ENCODE measurements around the gene POLR3G. TPM values are rescaled to one million over a fixed set of nuclear protein-coding genes. Genes with fewer than 3 reads are reported as not detected.

Gene POLR3G
- total RNA-seq, 1 experiment from 2014 or later: 73.6 TPM

DNA sequence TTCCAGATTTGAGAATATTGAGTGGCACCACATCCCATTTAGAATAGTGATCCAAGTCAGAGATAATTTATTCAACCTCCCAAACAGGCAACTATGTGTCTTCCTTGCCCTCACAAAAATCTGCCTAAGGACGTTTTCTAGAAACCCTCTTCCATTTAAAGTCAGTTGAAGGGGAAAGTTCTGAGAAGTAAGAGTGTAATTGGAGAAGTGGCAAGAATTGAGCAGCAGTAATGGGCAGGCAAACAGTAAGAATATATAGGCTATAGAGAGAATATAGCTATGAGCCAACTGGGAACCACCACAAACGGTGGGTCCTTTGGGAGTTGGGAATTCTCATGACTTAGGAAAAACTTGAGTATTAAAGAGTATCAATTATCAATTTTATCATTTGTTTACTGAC is 34.0 kb upstream of the POLR3G start:
- H4K91ac ChIP-seq (ENCODE audit: insufficient read length, low read depth, low read length): no peak overlapping the region
- H3K4me2 ChIP-seq (ENCODE audit: insufficient read depth, insufficient read length, low read length): no peak overlapping the region
- H4K5ac ChIP-seq (ENCODE audit: insufficient read length, low read depth, low read length): no peak overlapping the region
- no peak overlapping the region for H2BK5ac ChIP-seq (ENCODE audit: insufficient read length, low read length)
- no peaks in the 10 kb centered on the region for H3K4me1 ChIP-seq (ENCODE audit: insufficient read depth, low read length)
- no peaks in the 10 kb centered on the region for H3K79me1 ChIP-seq (ENCODE audit: insufficient read depth, low read depth, low read length, poor library complexity, severe bottlenecking)
- H4K20me1 ChIP-seq (ENCODE audit: control insufficient read depth, insufficient read depth, insufficient read length): no peaks in the 10 kb centered on the region
- H3K23me2 ChIP-seq (ENCODE audit: insufficient read length, low read depth, low read length, poor library complexity, severe bottlenecking): no peaks in the 10 kb centered on the region
- no peak overlapping the region for H2BK15ac ChIP-seq (ENCODE audit: low read depth, low read length)
- no peak overlapping the region for H2BK20ac ChIP-seq (ENCODE audit: low read depth, low read length, poor library complexity, severe bottlenecking)
- DNase-seq: no peak
- no peak overlapping the region; a peak in 1 of 5 replicates for H3K4me3 Mint-ChIP-seq
- H3K27ac Mint-ChIP-seq: no peak overlapping the region
- H4K8ac ChIP-seq (replicated peaks; ENCODE audit: insufficient read length, low read depth, low read length): no peak overlapping the region
- no peak overlapping the region for H3K23ac ChIP-seq (ENCODE audit: insufficient read length, low read depth, low read length)
- no peak overlapping the region for H3T11ph ChIP-seq (ENCODE audit: low read length)
- H3K9me3 Mint-ChIP-seq: no peaks in the 10 kb centered on the region; a peak in 1 of 5 replicates
- H3K27ac ChIP-seq (ENCODE audit: insufficient read length, low read depth, low read length): no peak overlapping the region
- no peaks in the 10 kb centered on the region for H3K79me2 ChIP-seq (ENCODE audit: insufficient read depth, low read length)
- H3K14ac ChIP-seq (ENCODE audit: insufficient read depth, low read length): no peak overlapping the region
- H3K4me1 Mint-ChIP-seq: peaks cover 8 to 10% of the 10 kb centered on the region in 2 experiments
- no peaks in the 10 kb centered on the region; a peak in 1 of 7 replicates for H3K36me3 Mint-ChIP-seq (ENCODE audit: insufficient read depth in 1 of 3, low read depth in 3 of 3)
- no peak overlapping the region for H2BK12ac ChIP-seq (ENCODE audit: insufficient read length, low read depth, low read length)
- no CpG with 5 or more reads among the region's 2 CpGs for WGBS (ENCODE audit: extremely low coverage, insufficient read length, low lambda C conversion rate)
- H3K18ac ChIP-seq (ENCODE audit: insufficient read length, low read depth, low read length): no peak overlapping the region
- H2AFZ ChIP-seq (ENCODE audit: low read length): no peak overlapping the region
- H3K27me3 ChIP-seq (ENCODE audit: insufficient read depth, low read length): no peaks in the 10 kb centered on the region
- H3K9me3 ChIP-seq (ENCODE audit: control insufficient read depth, low read depth, low read length): no peaks in the 10 kb centered on the region
- H3K9ac ChIP-seq (ENCODE audit: extremely low read depth, insufficient read length, low read length): no peak overlapping the region
- H3K4ac ChIP-seq (ENCODE audit: low read depth, low read length): no peak overlapping the region
- no peak for TF ChIP-seq CTCF (conservative IDR thresholded peaks at IDR 0.05)
- no peak overlapping the region for H2AK5ac ChIP-seq (ENCODE audit: insufficient read length, low read length)
- H2BK120ac ChIP-seq (ENCODE audit: low read depth, low read length, poor library complexity, severe bottlenecking): no peak overlapping the region
- no peak overlapping the region for H3K56ac ChIP-seq (ENCODE audit: insufficient read length, low read depth, low read length)
- H3K27me3 Mint-ChIP-seq (ENCODE audit: low read depth): no peaks in the 10 kb centered on the region
